Stimulated activated CD8-positive, alpha-beta memory T cell treated with anti-CD3 and anti-CD28 coated beads, Interleukin-15, amount 100 ng/mL, for 48 hours (primary cell): ENCODE measurements around the gene DPF3.
"Not testable (repeated sequence)": the region's sequence is repeated elsewhere in the genome, so short reads cannot be mapped to it uniquely, and the experiment has no call there.

Experiments used
- DNase-seq, 2 donors: peaks; one replicate each; pipeline ENCODE4 v3.0.0-alpha.2; 2020; ENCODE audit warnings: low read depth in 2 of 2

Gene DPF3

DNA sequence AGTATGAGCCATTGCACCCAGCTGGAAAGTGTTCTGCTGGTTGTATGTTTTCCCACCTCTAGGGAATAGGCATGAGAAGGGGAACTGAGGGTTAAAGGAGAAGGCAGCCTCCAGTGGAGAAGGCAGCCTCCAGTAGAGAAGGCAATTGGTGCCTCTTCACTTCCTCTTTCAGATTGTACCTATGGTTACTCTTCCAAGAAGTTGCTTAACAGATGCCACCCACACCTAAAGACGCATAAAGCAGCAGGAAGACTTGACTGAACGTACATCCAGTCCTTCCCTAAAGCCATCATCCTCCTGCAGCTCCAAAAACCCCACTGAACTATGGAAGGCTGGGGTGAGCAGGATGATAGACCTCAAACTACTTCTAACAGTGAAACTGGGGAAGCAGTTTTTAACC lies 13.1 kb downstream of the DPF3 start:
- no peak for DNase-seq

GRCh38 chr14:72880164-72880563 lies 13.7 kb downstream of the DPF3 start:
- DNase-seq: no peak

DNA sequence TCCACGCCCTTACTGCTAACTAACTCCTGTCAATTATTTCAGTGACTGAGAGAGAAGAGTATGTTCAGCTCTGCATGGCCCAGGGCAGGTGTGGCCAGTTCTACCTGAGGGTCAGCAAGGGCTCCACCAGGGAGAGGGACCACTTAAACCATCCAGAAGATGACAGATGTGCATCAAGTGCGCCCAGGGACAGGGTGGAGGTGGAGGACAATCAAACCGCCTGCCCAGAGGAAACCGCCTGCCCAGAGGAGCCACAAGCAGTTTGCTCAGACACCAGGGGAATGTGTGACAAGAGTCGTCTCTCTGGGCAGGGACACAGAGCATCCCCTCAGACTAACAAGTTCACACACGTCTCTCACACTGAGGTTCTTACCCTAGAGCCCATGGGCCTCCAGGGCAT lies 14.5 kb downstream of the DPF3 start:
- no peak for DNase-seq

DNA sequence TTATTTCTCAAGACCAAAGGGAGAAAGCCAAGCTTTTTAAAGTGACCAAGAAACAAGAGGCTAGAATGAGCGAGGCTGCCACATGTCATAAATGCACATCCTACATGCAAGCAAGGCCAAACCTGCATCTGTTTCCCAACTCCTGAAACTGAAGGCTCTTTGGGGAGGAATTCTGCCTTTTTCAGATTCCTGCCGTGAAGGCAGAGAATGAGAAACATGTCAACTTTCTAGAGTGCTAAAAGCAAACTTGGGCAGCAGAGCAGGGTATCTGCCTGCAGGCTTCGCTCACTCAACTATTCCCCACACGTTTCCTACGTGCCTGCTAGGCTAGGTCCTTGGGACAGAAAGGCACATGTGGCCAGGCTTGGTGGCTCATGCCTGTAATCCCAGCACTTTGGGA lies 15.2 kb downstream of the DPF3 start:
- DNase-seq: no peak

- DNase-seq: no peak
Measured at GRCh38 chr14:72876710-72877063, 17.2 kb downstream of the DPF3 start.

GRCh38 chr14:72876005-72876709 lies 17.7 kb downstream of the DPF3 start:
- no peak for DNase-seq

DNA sequence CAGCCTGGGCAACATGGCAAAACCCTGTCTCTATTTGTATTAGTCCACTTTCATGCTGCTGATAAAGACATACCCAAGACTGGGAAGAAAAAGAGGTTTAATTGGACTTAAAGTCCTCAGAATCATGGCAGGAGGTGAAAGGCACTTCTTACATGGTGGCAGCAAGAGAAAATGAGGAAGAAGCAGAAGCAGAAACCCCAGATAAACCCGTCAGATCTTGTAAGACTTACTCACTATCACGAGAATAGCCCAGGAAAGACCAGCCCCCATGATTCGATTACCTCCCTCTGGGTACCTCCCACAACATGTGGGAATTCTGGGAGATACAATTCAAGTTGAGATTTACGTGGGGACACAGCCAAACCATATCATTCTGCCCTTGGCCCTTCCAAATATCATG lies 23.0 kb downstream of the DPF3 start:
- DNase-seq: not testable (repeated sequence)

- DNase-seq: no peak
Measured at GRCh38 chr14:72869407-72870329, 24.2 kb downstream of the DPF3 start.

DNA sequence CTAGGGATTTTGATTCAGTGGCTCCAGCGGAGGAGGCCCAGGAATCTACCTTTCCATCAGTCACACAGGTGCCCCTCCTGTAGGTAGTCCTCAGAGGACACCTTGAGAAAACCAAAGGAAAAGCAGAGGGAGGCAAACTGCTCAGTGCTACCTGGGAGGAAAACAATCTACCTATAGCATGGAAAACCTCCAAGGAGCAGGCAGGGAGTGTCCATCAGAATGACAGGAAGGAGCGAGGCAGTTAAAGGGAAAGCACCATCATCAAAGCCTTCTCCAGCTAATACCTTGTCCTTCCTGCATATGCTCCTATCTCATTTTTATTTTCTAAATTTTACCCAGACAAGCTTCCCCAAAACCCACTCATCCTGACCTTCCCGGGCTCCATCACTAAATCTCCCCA lies 25.4 kb downstream of the DPF3 start:
- no peak for DNase-seq

GRCh38 chr14:72864712-72865365 lies 29.1 kb downstream of the DPF3 start:
- DNase-seq: no peak

DNA sequence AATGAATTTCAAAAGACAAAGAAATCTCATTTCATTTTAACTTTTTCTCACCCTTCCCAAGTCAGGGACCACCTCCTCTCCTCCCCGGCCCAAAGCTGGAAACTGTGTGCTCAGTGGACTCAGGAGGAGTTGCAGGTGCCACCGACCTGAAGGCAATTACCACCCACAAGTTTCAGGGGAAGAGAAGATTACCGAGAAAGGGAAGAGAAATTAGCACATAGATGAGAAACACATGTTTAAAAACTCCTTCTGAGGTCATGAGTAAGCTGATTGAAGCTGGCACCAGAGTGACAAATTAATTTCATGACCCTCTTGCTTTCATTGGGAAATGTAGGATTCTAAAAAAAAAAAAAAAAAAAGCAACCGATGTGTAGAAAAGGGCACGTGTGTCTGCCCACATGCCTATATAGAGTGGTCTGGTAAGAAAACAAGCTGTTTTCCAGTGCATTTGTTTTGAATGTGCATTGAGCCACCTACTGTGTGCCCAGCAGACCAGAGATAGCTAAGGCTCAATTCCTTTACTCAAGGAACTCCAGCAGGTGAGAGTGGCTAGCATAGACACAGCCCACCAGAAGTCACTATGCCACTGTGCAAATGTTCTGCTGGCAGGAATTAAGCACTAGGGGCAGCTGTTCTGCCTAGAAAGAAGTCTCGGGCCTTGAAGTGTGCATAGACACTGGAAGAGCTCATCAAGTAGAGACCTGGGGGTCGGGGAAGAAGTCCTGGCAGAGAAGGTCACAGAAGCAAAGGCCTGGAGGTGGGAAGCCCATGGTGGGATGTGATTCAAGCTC lies 30.5 kb downstream of the DPF3 start:
- no peak for DNase-seq

DNA sequence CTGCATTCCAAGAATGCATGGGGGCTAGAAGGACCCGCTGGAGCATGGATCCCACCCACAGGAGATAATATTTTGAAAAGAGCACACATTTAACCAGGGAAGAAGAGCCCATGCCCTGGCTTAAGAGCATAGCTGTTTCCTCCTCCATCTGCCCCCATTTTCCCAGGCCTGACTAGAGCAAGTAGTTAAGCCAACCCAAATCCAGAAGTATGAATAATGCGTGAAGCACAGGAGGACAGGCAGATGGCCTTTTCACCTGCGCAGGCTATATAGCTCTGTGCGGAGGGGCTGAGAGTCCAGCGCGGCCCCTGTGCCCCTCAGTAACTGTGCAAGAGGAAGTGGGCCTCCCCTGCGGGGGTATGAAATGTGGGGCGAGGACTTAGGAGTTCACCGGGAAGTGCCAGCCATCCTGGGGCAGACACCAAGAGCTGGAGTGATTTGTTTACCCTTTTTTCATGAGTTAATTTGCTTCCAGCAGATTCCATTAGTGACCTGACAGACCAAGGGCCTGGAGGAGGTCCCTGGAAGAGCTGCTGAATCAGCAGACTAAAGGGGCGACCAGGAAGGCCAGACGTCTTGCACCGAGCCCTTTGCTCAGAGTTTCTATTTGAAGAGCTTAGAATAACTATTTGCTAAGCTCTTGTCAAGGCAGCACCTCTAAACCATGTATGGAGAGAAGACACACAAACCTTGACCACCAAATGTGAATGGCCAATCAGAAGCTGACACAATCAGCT lies 37.2 kb downstream of the DPF3 start:
- no peak for DNase-seq

DNA sequence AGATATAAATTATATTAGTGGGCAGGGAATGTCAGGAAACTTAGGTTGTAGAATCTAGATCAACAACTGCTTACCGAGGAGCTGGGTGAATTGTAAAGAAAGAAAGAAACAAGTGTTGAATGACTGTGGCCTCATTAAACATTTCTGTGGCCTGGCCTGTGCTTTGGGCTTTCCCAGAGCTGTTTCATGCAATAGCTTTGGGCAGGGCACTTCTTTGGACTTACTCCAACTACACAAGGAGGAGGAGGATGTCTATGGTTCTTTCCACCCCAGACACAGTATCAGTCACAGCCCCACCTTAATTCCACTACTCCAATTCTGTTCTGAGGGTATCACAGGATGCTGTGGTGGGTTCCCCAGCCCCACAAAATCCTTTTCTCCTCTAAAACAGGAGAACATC lies 38.0 kb downstream of the DPF3 start:
- no peak for DNase-seq

DNA sequence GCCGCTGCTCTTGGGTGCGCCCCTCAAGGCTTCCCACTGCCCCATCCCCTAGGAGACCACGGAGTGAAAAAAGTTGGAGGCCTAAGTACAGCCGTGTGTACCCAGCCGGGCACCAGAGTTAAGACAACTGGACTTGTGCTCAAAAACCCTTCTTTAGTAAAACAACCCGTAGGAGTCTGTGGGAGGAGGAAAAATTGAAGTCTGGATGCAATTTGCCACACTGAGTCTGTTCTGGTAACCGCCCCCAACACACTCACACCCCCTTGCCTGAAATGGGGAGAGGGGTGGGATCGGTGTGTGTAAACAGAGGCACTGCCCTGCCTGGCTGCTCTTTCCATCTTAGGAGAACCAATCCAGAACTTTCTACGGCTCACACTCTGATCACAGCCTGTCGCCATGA lies 41.7 kb downstream of the DPF3 start:
- DNase-seq: no peak

GRCh38 chr14:72851635-72852034 lies 42.3 kb downstream of the DPF3 start:
- DNase-seq: no peak

GRCh38 chr14:72850360-72850759 lies 43.5 kb downstream of the DPF3 start:
- DNase-seq: no peak

- DNase-seq: no peak
Measured at GRCh38 chr14:72849222-72849621, 44.7 kb downstream of the DPF3 start.

DNA sequence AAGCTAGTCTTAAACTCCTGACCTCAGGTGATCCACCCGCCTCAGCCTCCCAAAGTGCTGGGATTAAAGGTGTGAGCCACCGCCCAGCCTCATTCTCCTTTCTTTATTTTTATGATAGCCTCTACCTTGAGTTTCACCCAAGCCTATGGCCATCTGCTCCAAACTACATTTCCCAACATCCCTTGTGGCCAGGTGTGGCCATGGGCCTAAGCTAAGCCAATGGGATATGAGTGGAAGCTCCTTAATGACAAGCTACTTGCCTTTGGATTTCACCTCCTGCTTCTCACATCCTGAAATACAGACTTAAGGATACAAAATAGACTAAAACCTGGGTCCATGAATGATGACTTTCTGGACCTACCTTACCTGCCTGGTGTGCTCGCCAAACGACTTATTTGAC lies 46.2 kb downstream of the DPF3 start:
- no peak for DNase-seq

DNA sequence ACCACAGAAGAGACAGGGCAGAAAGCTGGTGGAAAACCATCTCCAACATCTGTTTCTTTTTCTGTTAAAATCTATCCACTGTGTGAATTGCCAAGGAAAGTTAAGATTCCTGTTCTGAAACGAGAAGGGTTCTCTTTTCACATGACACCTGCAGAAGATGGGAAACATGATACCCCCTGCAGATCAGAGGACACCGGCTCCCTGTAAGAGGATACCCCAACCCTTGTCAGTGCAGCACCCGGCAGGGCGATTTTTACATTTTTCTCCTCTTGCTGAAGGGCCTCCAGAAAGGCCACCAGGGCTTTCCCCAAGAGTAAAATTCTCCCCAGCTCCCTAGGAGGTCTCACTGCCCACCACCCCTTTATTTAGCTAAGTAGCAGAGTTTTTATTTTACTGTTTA lies 48.2 kb downstream of the DPF3 start:
- no peak for DNase-seq

GRCh38 chr14:72845196-72845595 lies 48.7 kb downstream of the DPF3 start:
- DNase-seq: no peak

DNA sequence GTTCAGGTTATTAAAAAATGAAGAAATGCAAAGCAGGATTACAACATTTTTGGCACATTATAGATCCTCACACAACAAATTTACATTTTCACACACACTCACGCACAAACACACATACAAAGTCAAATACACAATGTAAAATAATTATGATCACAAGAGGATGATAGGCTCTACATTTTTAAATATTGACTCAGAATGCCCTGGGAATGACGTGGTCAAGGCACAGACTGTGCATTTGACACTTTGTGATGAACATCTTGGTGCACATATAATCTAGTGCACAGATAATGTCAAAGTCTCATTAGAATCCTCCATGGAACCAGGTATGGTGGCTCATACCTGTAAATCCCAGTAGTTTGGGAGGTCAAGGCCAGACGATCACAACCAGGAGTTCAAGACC lies 49.4 kb downstream of the DPF3 start:
- no peak for DNase-seq
